ENCODE data around the gene AIPL1.

Gene AIPL1

DNA sequence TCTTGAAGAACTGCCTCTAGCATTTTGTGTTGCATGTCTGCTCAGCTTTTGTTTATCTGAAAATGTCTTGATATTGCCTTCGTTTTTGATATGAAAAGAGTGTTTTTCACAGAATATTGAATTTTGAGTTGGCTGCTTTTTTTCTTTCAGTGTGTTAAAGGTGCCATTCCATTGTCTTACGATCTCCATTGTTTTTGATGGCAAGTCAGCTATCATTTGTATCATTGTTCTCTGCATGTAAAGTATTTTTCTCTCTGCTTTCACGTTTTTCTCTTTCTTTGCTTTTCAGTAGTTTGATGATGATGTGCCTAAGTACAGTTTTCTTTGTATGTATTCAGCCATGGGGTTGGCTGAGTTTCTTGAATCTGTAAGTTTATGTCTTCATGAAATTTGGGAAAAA, 57.0 kb downstream of the AIPL1 start:
- no peak for DNase-seq
- Mint-ChIP-seq H3K27me3 (peaks cover 46 to 62% of the 10 kb centered on the region in 2 donors), H3K4me1 (ENCODE audit: low read depth in 2 of 2) (no peaks in the 10 kb centered on the region)

GRCh38 chr17:6376931-6377361, 58.0 kb downstream of the AIPL1 start:
- peaks cover 2 to 8% of the 10 kb centered on the region in 2 donors for H3K9me3 Mint-ChIP-seq
- H3K27ac Mint-ChIP-seq: no peak overlapping the region
- H3K27me3 Mint-ChIP-seq: peaks cover 36 to 60% of the 10 kb centered on the region in 2 donors
- H3K36me3 Mint-ChIP-seq (ENCODE audit: insufficient read depth): peaks cover 4% of the 10 kb centered on the region
- H3K4me3 Mint-ChIP-seq: no peak overlapping the region
- DNase-seq: no peak
- ATAC-seq (replicated peaks): no peak
- H3K4me1 Mint-ChIP-seq (ENCODE audit: low read depth in 2 of 2): no peaks in the 10 kb centered on the region

More for the DNA sequence above, 57.0 kb downstream of the AIPL1 start:
- H3K4me3 Mint-ChIP-seq: no peak overlapping the region
- no peak overlapping the region for H3K27ac Mint-ChIP-seq
- no peak for ATAC-seq (replicated peaks)
- peaks cover 2 to 8% of the 10 kb centered on the region in 2 donors for H3K9me3 Mint-ChIP-seq
- peaks cover 4% of the 10 kb centered on the region for H3K36me3 Mint-ChIP-seq (ENCODE audit: insufficient read depth)

DNA sequence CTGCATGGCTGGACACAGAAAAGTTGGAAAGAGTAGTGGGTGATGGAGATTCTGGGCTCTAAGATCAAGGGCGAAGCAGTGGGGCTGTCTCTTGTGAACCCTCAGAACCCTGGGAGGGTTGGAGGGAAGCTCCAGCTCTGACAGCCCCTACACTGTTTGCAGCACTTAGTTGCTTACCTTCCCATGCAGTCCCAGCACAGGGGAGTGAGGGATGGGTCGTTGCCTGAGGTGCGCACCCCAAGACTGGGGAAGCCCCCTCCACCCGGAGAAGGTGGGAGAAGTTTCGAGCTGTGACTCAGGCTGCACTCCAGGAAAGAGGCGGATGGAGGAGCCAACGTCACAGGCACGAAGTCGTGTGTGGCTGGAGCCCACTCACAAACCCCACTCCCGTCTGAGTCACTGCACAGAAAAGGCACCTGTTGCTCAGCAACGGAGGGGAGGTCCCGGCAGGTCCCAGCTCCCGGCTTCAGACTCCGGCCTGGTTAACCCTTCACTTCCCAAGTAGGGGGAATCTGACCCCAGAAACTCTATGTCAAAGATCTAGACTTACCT, 60.1 kb downstream of the AIPL1 start:
- no peaks in the 10 kb centered on the region for H3K4me1 Mint-ChIP-seq (ENCODE audit: low read depth in 2 of 2)
- peaks cover 0 to 8% of the 10 kb centered on the region in 2 donors for H3K9me3 Mint-ChIP-seq
- H3K27ac Mint-ChIP-seq: no peak overlapping the region
- DNase-seq (no peak), ATAC-seq (replicated peaks) (no peak)
- H3K36me3 Mint-ChIP-seq (ENCODE audit: insufficient read depth): no peaks in the 10 kb centered on the region
- H3K27me3 Mint-ChIP-seq: peaks cover 24 to 43% of the 10 kb centered on the region in 2 donors
- H3K4me3 Mint-ChIP-seq: no peak overlapping the region

GRCh38 chr17:6374271-6374691, 60.6 kb downstream of the AIPL1 start:
- Mint-ChIP-seq H3K4me1 (ENCODE audit: low read depth in 2 of 2) (no peaks in the 10 kb centered on the region), H3K36me3 (ENCODE audit: insufficient read depth) (no peaks in the 10 kb centered on the region), H3K27me3 (peaks cover 21 to 43% of the 10 kb centered on the region in 2 donors), H3K4me3 (no peak overlapping the region), H3K9me3 (peaks cover 0 to 8% of the 10 kb centered on the region in 2 donors), H3K27ac (no peak overlapping the region)
- no peak for ATAC-seq (replicated peaks)
- no peak for DNase-seq
